DMS114 treated with DMSO at 0.1 percent for 48 hours (cell line): ENCODE data around the gene CCNT2.
"Not testable (repeated sequence)": the region's sequence is repeated elsewhere in the genome, so short reads cannot be mapped to it uniquely, and the experiment has no call there.

Experiments
- DNase-seq: peaks from one replicate; lab custom pipeline; 2025; ENCODE audit not compliant: unreplicated experiment; lab: John Stamatoyannopoulos, UW

CCNT2 gene

GRCh38 chr2:134973241-134974138 is 54.9 kb downstream of the CCNT2 start:
- DNase-seq, result no peak

DNA sequence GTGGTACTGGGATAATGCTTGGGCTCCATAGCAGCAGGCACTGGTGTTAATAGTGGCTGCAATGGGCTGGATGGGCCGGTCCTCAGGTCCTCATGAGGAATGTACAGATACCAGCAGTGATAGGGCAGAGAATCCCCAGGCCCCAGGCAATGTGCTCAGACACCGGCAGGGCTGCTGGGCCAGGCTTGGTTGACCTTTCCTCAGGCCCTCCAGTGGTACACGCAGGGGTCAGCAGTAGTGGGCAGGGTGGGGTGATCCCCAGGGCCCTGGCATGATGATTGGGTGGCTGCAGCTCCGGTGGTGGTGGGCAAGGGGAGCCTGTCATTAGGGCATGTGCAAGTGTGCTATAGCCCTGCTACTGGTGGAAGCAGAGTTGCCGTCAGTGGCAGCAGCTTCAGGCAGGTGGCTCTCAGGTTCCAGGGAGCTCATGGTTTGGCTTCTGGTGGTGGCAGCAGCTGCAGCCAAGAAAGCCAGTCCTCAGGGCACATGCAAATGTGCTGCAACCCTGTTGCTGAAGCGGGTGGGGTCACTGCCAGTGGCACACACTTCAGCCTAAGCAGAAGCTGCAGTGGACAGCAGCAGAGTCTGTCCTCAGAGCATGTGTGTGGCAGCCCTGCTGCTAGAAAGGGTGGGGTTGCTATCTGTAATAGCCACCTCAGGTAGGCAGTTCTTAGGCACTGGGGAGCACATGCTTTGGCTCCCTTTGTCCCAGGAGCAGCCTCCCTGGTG is 56.8 kb downstream of the CCNT2 start:
- no peak for DNase-seq

DNA sequence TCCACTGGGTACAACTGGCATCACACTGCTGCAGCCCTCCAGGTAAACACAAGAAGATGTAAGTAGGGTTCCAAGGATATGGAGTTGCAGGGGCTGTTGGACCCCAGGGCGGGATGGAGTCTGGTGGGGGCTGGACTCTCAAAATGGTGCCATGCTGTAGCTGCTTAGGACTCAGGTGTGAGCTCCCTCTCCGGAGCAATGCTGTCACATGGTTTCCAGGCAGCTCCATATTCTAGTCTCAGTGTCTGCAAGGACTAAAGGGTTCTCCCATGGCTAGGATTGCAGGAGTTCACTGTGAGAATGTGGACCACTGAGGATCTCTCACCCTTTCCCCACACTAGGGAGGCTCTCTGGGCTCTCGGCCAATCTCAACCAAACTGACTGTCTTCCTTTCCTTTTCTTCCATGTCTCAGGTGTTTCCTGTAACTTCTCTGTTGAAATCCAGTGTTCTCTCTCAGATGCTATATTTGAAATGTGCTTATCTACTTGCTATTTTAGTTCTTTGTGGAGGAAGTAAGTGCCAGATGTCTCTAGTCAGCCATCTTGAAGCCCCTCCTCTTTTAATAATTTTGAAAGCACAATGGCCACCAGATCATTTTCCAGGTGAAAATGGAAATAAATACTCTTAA is 57.6 kb downstream of the CCNT2 start:
- DNase-seq, result no peak

GRCh38 chr2:134977104-134977503 is 58.5 kb downstream of the CCNT2 start:
- DNase-seq, result not testable (repeated sequence)

- DNase-seq, result no peak
Measured at GRCh38 chr2:134979221-134979620, 60.6 kb downstream of the CCNT2 start.

DNA sequence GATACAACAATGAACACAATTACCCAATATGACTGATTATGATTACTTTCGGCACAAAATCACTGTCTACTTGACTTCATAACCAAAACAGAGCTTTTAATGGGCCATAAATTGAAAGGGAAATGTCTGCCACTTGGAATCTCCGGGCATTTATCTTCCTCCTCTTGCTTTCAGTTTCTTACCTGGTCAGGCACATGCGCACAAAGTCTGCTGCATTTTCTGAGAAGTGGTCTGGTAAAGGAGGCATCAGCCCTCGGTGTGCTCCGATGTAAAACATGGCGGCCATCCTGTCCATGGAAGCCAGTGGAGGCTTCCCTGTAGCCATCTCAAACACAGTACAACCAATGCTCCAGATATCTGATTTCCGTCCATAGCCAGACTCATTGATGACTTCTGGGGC is 62.0 kb downstream of the CCNT2 start:
- DNase-seq, result no peak

- no peak for DNase-seq
Measured at GRCh38 chr2:134982603-134983002, 64.0 kb downstream of the CCNT2 start.

DNA sequence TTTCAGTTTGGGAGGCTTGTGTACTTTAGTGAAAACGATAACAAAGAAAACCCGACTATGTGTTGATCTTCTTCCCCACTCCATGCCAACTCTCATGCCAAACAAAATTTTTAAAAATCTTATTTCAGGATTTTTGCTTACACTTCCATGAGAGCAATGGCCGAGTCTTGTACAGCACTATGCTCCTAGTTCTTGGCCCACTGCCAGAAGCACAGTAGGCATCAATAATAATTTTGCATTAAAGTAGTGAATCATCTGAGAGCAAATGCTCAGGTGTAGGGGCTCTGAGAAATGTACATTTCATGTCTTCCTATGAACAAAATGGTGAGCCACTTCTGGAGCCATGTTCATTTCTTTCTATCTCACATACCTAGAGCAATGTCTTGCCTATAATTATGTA is 66.4 kb downstream of the CCNT2 start:
- DNase-seq, result no peak

DNA sequence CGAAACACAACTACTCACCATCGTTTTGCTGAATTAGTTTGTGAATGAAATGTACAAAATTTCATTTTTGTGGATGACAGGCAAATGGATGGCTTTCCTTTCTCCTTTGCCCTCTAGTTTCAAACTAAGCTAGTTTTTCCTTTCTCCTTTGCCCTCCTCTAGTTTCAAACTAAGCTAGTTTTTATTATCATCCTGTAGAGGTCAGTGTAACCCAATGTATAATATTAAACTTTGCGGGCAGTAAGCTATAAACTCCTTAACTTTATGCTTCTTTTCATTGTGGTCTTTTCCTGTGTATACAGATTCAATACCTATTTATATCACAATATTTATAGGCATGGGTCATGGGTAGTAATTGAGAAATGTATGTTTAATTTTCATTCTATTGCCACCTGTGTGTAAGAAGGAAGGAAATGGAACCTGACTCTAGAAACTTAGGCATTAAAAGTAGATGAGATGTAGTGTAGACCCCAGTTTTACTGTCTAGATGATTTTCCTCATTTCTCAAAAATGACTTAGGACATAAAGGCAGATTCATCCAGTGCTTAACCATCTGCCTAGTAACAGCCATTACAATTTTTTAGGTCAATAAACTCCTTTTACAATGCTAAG is 70.5 kb downstream of the CCNT2 start:
- peak; percentile 41 for DNase-seq

GRCh38 chr2:134999521-134999920 is 80.9 kb downstream of the CCNT2 start:
- no peak for DNase-seq

GRCh38 chr2:135002836-135003235 is 84.2 kb downstream of the CCNT2 start:
- no peak for DNase-seq

- DNase-seq, result peak; percentile 15
Measured at GRCh38 chr2:135004005-135004746, 85.6 kb downstream of the CCNT2 start.

GRCh38 chr2:135005753-135006152 is 87.1 kb downstream of the CCNT2 start:
- DNase-seq, result no peak
